K562 (cell line): ENCODE results near the gene COG2. TPM values are rescaled to one million over a fixed set of nuclear protein-coding genes. Genes with fewer than 3 reads are reported as not detected.

ENCODE experiments used
- ATAC-seq: fragments of 200-7000 bp; cut with Tn5 transposase; 3 replicates; pipeline ENCODE4 v1.9.1; 2020; ENCODE audit warnings: moderate library complexity
- BruUV-seq: library from RNA; stranded (reverse); fragments of 400-500 nt; replicated peaks from 2 replicates; lab custom pipeline; 2021; lab: Mats Ljungman, UMichigan
- CTCF ChIA-PET: fragments of 300-600 bp; formaldehyde crosslinking; extraction: SDS; loops from one replicate; lab custom pipeline; 2021; ENCODE audit warnings: low intra/inter-chr PET ratio; lab: Yijun Ruan, JAX
- POLR2A ChIA-PET: fragments of 300-600, 350-650 bp; sonication (Branson Sonifier 250); formaldehyde crosslinking; extraction: SDS; loops from one replicate; lab custom pipeline; 2021; ENCODE audit warnings: antibody characterized with exemption, inconsistent platforms; lab: Yijun Ruan, JAX
- DNase-seq, 4 experiments: peaks; one replicate each; pipeline versions ENCODE4 v3.0.0 to v3.0.0-alpha.2; 2011 to 2018; ENCODE audit warnings: low spot score in 3 of 4, mixed read lengths in 3 of 4; ENCODE audit errors: extremely low read depth in 1 of 4
- FAIRE-seq: peaks from 2 replicates; lab custom pipeline; 2011; peaks lifted over from hg19 to GRCh38; lab: Jason Lieb, UNC
- H2AFZ ChIP-seq: 2 replicates; pipeline ENCODE4 v1.6.0; 2011; ENCODE audit warnings: low read depth, low read length, control low read depth, inconsistent platforms
- H3K27ac ChIP-seq: fragments of 200-600 bp; 3 replicates; pipeline ENCODE4 v1.8.0; 2011; ENCODE audit warnings: low read depth, mild to moderate bottlenecking, control low read depth, inconsistent platforms, low read length, moderate library complexity, mixed read lengths; ENCODE audit errors: extremely low read depth
- H3K27me3 ChIP-seq, 2 experiments: fragments of 300-600 bp in 1 of 2; 2 replicates in 1 of 2; 3 replicates in 1 of 2; pipeline versions ENCODE4 v1.6.0 to v1.8.0; 2011; ENCODE audit warnings: inconsistent platforms in 2 of 2, low read length in 2 of 2, mild to moderate bottlenecking in 1 of 2, mixed read lengths in 1 of 2, moderate library complexity in 1 of 2; ENCODE audit not compliant: control insufficient read depth in 2 of 2, insufficient read depth in 2 of 2
- H3K36me3 ChIP-seq: fragments of 300-600 bp; 3 replicates; pipeline ENCODE4 v1.8.0; 2011; ENCODE audit warnings: mild to moderate bottlenecking, low read length, inconsistent platforms; ENCODE audit not compliant: control insufficient read depth, insufficient read depth
- H3K4me1 ChIP-seq, 2 experiments: fragments of 200-600 bp in 1 of 2; replicated peaks in 1 of 2; 2 replicates in 1 of 2; 3 replicates in 1 of 2; pipeline versions ENCODE4 v1.5.1 to v1.8.0; 2011; ENCODE audit warnings: inconsistent platforms in 2 of 2, low read length in 2 of 2, mild to moderate bottlenecking in 1 of 2, mixed read lengths in 1 of 2, moderate library complexity in 1 of 2; ENCODE audit not compliant: control insufficient read depth in 2 of 2, insufficient read depth in 2 of 2
- H3K4me2 ChIP-seq: 2 replicates; pipeline ENCODE4 v1.6.1; 2011; ENCODE audit warnings: low read length, control low read depth, inconsistent platforms, mixed read lengths; ENCODE audit not compliant: insufficient read depth
- H3K4me3 ChIP-seq: fragments of 200-600 bp; sonication (generic), shearing (Covaris generic); 2 replicates; pipeline ENCODE4 v1.5.1; 2016; ENCODE audit warnings: control low read depth, inconsistent platforms
- H3K79me2 ChIP-seq: fragments of 200-600 bp; 3 replicates; pipeline ENCODE4 v1.8.0; 2011; ENCODE audit warnings: low read length, inconsistent platforms; ENCODE audit not compliant: control insufficient read depth, insufficient read depth
- H3K9ac ChIP-seq, 2 experiments: 2 replicates each; pipeline versions ENCODE4 v1.6.0 to v1.6.1; 2011; ENCODE audit warnings: low read depth in 2 of 2, low read length in 2 of 2, control low read depth in 1 of 2, inconsistent platforms in 1 of 2, mild to moderate bottlenecking in 1 of 2, mixed read lengths in 1 of 2; ENCODE audit not compliant: insufficient read depth in 1 of 2
- H3K9me1 ChIP-seq: one replicate; pipeline ENCODE4 v1.6.0; 2011; ENCODE audit warnings: inconsistent platforms, mild to moderate bottlenecking, low read length, moderate library complexity; ENCODE audit not compliant: control insufficient read depth, insufficient read depth
- H3K9me3 ChIP-seq: replicated peaks from 2 replicates; pipeline ENCODE4 v1.5.1; 2011; ENCODE audit warnings: low read depth, low read length, inconsistent platforms; ENCODE audit not compliant: control insufficient read depth, insufficient read depth
- H4K20me1 ChIP-seq: replicated peaks from 2 replicates; pipeline ENCODE4 v1.6.1; 2011; ENCODE audit warnings: low read length, inconsistent platforms, mixed read lengths; ENCODE audit not compliant: control insufficient read depth, insufficient read depth
- ARHGAP35 ChIP-seq: fragments of 450-650 bp; IDR thresholded peaks from 2 replicates; pipeline ENCODE4 v1.6.1; 2018; ENCODE audit not compliant: partially characterized antibody
- E2F5 ChIP-seq: sonication (generic); formaldehyde crosslinking; IDR thresholded peaks from 2 replicates; pipeline ENCODE4 v1.8.0; 2022; ENCODE audit warnings: mild to moderate bottlenecking, missing genetic modification reagents
- RAD21 ChIP-seq, 2 experiments: fragments of 250-450 bp in 1 of 2; fragments of 450-650 bp in 1 of 2; sonication (Bioruptor Pico) in 1 of 2; formaldehyde crosslinking in 1 of 2; IDR thresholded peaks in 1 of 2; conservative IDR thresholded peaks in 1 of 2; 2 replicates each; pipeline versions ENCODE4 v1.4.0 to v1.8.0; 2020 to 2022; ENCODE audit warnings: mild to moderate bottlenecking in 2 of 2, moderate library complexity in 1 of 2
- SREBF1 ChIP-seq: fragments of 150-350 bp; IDR thresholded peaks from 2 replicates; pipeline ENCODE4 v1.6.1; 2014; ENCODE audit warnings: antibody characterized with exemption, low read depth, low read length, borderline replicate concordance
- ZNF124 ChIP-seq: sonication (generic); formaldehyde crosslinking; IDR thresholded peaks from 2 replicates; pipeline ENCODE4 v1.8.1; 2022; ENCODE audit warnings: missing genetic modification reagents
- ZNF518B ChIP-seq: fragments of 250-450 bp; sonication (Bioruptor Pico); IDR thresholded peaks from 2 replicates; pipeline ENCODE4 v1.5.0; 2021; ENCODE audit warnings: mild to moderate bottlenecking, moderate library complexity
- WGBS: fragments of 100-300 bp; shearing (Covaris generic); methylation state at CpG from one replicate; pipeline ENCODE4 v1.1.6; 2016; ENCODE audit warnings: low coverage, mixed read lengths; ENCODE audit not compliant: insufficient coverage; ENCODE audit errors: missing lambda C conversion rate; 5-methylcytosine and 5-hydroxymethylcytosine counted together
- in situ Hi-C: fragments of 300-500 bp; cut with MboI; formaldehyde crosslinking; loops from 4 replicates; pipeline ENCODE4 v1.15.0; 2018; ENCODE audit warnings: inconsistent platforms, mixed read lengths
- intact Hi-C: fragments of 100-400 bp; cut with micrococcal nuclease; formaldehyde crosslinking; loops from 2 replicates; pipeline ENCODE4 v1.14.2; 2022
- polyA plus RNA-seq, 8 experiments: library from polyadenylated mRNA; depleted of rRNA in 4 of 8; stranded (reverse) in 5 of 8; unstranded in 3 of 8; fragments of >200 nt; fragmentation: Nextera tagmentation in 2 of 8; fragmentation: Illumina TruSeq in 1 of 8; extraction: Ambion mirVana in 2 of 8; extraction: Trizol in 1 of 8; gene quantifications; 2 replicates each; pipeline versions ENCODE4 v1.2.1 to v1.2.3, GENCODE V29; 2011 to 2014; ENCODE audit warnings: inconsistent platforms in 1 of 8, missing spikeins in 1 of 8
- total RNA-seq, 7 experiments: library from RNA; depleted of rRNA in 6 of 7; stranded (reverse); fragments of >200 nt in 6 of 7; fragmentation: Illumina TruSeq in 2 of 7; extraction: Trizol in 2 of 7; gene quantifications; 2 replicates each; pipeline versions ENCODE4 v1.2.1 to v1.2.3, GENCODE V29; 2011 to 2021; ENCODE audit warnings: low replicate concordance in 1 of 7
- TF ChIP-seq, protein P1 (sequence below): fragments of 450-650 bp; IDR thresholded peaks from 2 replicates; pipeline ENCODE4 v1.6.1; 2017; ENCODE audit warnings: antibody characterized with exemption

COG2 gene
- total and polyA plus RNA-seq, 9 of the 15 experiments (the other 6 are each of a cell fraction or from before 2014, with no cell fraction given): 22.0 to 51.7 (median 33.3) TPM

DNA sequence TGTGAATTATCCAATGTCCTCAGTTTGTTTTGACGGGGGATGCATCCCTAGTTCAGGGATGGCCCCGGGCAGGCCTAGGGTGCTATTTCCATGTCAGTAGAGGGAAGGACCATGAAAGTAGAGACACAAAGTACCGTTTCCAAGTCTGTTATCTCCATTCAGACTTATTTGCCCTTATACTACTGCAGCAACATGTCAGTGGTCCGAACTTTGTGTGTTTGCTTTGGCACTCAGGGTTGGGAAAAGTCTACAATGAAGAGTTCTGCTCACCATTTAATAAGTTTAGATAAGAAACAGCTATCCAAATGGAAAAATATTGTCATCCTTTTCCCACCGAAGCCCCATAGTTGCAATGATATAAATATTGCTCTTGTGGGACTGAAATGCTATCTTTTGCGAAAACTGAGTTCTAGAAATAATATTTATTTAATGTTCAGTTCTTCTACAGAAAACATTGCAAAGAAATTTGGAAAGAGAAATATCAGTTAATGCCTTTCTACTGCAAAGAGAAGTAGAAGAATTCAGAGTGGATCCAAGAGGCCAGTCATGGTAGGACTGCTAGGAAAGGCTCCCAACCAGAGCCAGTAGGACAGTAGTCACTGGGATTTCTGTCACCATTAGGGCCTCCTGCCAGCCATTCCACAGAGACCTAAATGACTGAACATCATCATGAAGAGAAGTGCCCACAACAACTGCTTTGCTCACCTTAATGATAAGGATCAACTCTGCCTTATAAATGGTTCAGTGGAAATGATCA is 83.2 kb downstream of the COG2 start:
- no peak overlapping the region for H2AFZ ChIP-seq
- intact Hi-C loops (no loop called here), in situ Hi-C loops (no loop called here)
- FAIRE-seq: no peak
- no peak for ATAC-seq
- CTCF ChIA-PET: no interaction called here
- DNase-seq: no peak
- POLR2A ChIA-PET: interaction anchor here (1.3 kb wide), 1 partner anchor 14 kb away, joined by 5 read pairs; no protein-coding TSS in a partner anchor
- no peaks in the 10 kb centered on the region for H3K36me3 ChIP-seq
- H3K9me3 ChIP-seq: no peaks in the 10 kb centered on the region
- BruUV-seq: no TSS peak
- no peak overlapping the region for H3K4me2 ChIP-seq
- no peaks in the 10 kb centered on the region for H3K9me1 ChIP-seq
- no peaks in the 10 kb centered on the region for H4K20me1 ChIP-seq
- H3K79me2 ChIP-seq: no peaks in the 10 kb centered on the region
- H3K27ac ChIP-seq: no peak overlapping the region
- 1% methylated on average over 6 of the region's 6 CpGs for WGBS
- H3K4me3 ChIP-seq: no peak overlapping the region
- peaks cover 3 to 7% of the 10 kb centered on the region in 2 experiments; a peak in 3 of 5 replicates for H3K27me3 ChIP-seq
- TF ChIP-seq ZNF124 (CRISPR knock-in tag) (no peak), ARHGAP35 (no peak), SREBF1 (no peak), E2F5 (CRISPR knock-in tag) (no peak), RAD21 (CRISPR knock-in tag; conservative IDR thresholded peaks at IDR 0.05 in 1 of 2, IDR thresholded peaks at IDR 0.05 in 1 of 2) (no peak), ZNF518B (no peak)
- TF ChIP-seq, protein P1, sequence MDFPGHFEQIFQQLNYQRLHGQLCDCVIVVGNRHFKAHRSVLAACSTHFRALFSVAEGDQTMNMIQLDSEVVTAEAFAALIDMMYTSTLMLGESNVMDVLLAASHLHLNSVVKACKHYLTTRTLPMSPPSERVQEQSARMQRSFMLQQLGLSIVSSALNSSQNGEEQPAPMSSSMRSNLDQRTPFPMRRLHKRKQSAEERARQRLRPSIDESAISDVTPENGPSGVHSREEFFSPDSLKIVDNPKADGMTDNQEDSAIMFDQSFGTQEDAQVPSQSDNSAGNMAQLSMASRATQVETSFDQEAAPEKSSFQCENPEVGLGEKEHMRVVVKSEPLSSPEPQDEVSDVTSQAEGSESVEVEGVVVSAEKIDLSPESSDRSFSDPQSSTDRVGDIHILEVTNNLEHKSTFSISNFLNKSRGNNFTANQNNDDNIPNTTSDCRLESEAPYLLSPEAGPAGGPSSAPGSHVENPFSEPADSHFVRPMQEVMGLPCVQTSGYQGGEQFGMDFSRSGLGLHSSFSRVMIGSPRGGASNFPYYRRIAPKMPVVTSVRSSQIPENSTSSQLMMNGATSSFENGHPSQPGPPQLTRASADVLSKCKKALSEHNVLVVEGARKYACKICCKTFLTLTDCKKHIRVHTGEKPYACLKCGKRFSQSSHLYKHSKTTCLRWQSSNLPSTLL: no peak
- TF ChIP-seq, all 486 proteins: peak for 0
- no peak overlapping the region for H3K9ac ChIP-seq
- no peaks in the 10 kb centered on the region for H3K4me1 ChIP-seq
